K562 (cell line): ENCODE measurements around the gene NKX6-2. TPM values are rescaled to one million over a fixed set of nuclear protein-coding genes. Genes with fewer than 3 reads are reported as not detected.

Experiments
- ATAC-seq: fragments of 200-7000 bp; cut with Tn5 transposase; 3 replicates; pipeline ENCODE4 v1.9.1; 2020; ENCODE audit warnings: moderate library complexity
- BruUV-seq: library from RNA; stranded (reverse); fragments of 400-500 nt; replicated peaks from 2 replicates; lab custom pipeline; 2021; lab: Mats Ljungman, UMichigan
- CTCF ChIA-PET: fragments of 300-600 bp; formaldehyde crosslinking; extraction: SDS; loops from one replicate; lab custom pipeline; 2021; ENCODE audit warnings: low intra/inter-chr PET ratio; lab: Yijun Ruan, JAX
- POLR2A ChIA-PET: fragments of 300-600, 350-650 bp; sonication (Branson Sonifier 250); formaldehyde crosslinking; extraction: SDS; loops from one replicate; lab custom pipeline; 2021; ENCODE audit warnings: antibody characterized with exemption, inconsistent platforms; lab: Yijun Ruan, JAX
- DNase-seq, 4 experiments: peaks; one replicate each; pipeline versions ENCODE4 v3.0.0 to v3.0.0-alpha.2; 2011 to 2018; ENCODE audit warnings: low spot score in 3 of 4, mixed read lengths in 3 of 4; ENCODE audit errors: extremely low read depth in 1 of 4
- FAIRE-seq: peaks from 2 replicates; lab custom pipeline; 2011; peaks lifted over from hg19 to GRCh38; lab: Jason Lieb, UNC
- H2AFZ ChIP-seq: 2 replicates; pipeline ENCODE4 v1.6.0; 2011; ENCODE audit warnings: low read depth, low read length, control low read depth, inconsistent platforms
- H3K27ac ChIP-seq: fragments of 200-600 bp; 3 replicates; pipeline ENCODE4 v1.8.0; 2011; ENCODE audit warnings: low read depth, mild to moderate bottlenecking, control low read depth, inconsistent platforms, low read length, moderate library complexity, mixed read lengths; ENCODE audit errors: extremely low read depth
- H3K27me3 ChIP-seq, 2 experiments: fragments of 300-600 bp in 1 of 2; 2 replicates in 1 of 2; 3 replicates in 1 of 2; pipeline versions ENCODE4 v1.6.0 to v1.8.0; 2011; ENCODE audit warnings: inconsistent platforms in 2 of 2, low read length in 2 of 2, mild to moderate bottlenecking in 1 of 2, mixed read lengths in 1 of 2, moderate library complexity in 1 of 2; ENCODE audit not compliant: control insufficient read depth in 2 of 2, insufficient read depth in 2 of 2
- H3K36me3 ChIP-seq: fragments of 300-600 bp; 3 replicates; pipeline ENCODE4 v1.8.0; 2011; ENCODE audit warnings: mild to moderate bottlenecking, low read length, inconsistent platforms; ENCODE audit not compliant: control insufficient read depth, insufficient read depth
- H3K4me1 ChIP-seq, 2 experiments: fragments of 200-600 bp in 1 of 2; replicated peaks in 1 of 2; 2 replicates in 1 of 2; 3 replicates in 1 of 2; pipeline versions ENCODE4 v1.5.1 to v1.8.0; 2011; ENCODE audit warnings: inconsistent platforms in 2 of 2, low read length in 2 of 2, mild to moderate bottlenecking in 1 of 2, mixed read lengths in 1 of 2, moderate library complexity in 1 of 2; ENCODE audit not compliant: control insufficient read depth in 2 of 2, insufficient read depth in 2 of 2
- H3K4me2 ChIP-seq: 2 replicates; pipeline ENCODE4 v1.6.1; 2011; ENCODE audit warnings: low read length, control low read depth, inconsistent platforms, mixed read lengths; ENCODE audit not compliant: insufficient read depth
- H3K4me3 ChIP-seq: fragments of 200-600 bp; sonication (generic), shearing (Covaris generic); 2 replicates; pipeline ENCODE4 v1.5.1; 2016; ENCODE audit warnings: control low read depth, inconsistent platforms
- H3K79me2 ChIP-seq: fragments of 200-600 bp; 3 replicates; pipeline ENCODE4 v1.8.0; 2011; ENCODE audit warnings: low read length, inconsistent platforms; ENCODE audit not compliant: control insufficient read depth, insufficient read depth
- H3K9ac ChIP-seq, 2 experiments: 2 replicates each; pipeline versions ENCODE4 v1.6.0 to v1.6.1; 2011; ENCODE audit warnings: low read depth in 2 of 2, low read length in 2 of 2, control low read depth in 1 of 2, inconsistent platforms in 1 of 2, mild to moderate bottlenecking in 1 of 2, mixed read lengths in 1 of 2; ENCODE audit not compliant: insufficient read depth in 1 of 2
- H3K9me1 ChIP-seq: one replicate; pipeline ENCODE4 v1.6.0; 2011; ENCODE audit warnings: inconsistent platforms, mild to moderate bottlenecking, low read length, moderate library complexity; ENCODE audit not compliant: control insufficient read depth, insufficient read depth
- H3K9me3 ChIP-seq: replicated peaks from 2 replicates; pipeline ENCODE4 v1.5.1; 2011; ENCODE audit warnings: low read depth, low read length, inconsistent platforms; ENCODE audit not compliant: control insufficient read depth, insufficient read depth
- H4K20me1 ChIP-seq: replicated peaks from 2 replicates; pipeline ENCODE4 v1.6.1; 2011; ENCODE audit warnings: low read length, inconsistent platforms, mixed read lengths; ENCODE audit not compliant: control insufficient read depth, insufficient read depth
- BCL6 ChIP-seq: fragments of 250-450 bp; sonication (Bioruptor Pico); IDR thresholded peaks from 2 replicates; pipeline ENCODE4 v1.4.0; 2020
- CTCF ChIP-seq, 3 experiments: IDR thresholded peaks in 2 of 3; conservative IDR thresholded peaks in 1 of 3; 2 replicates each; pipeline ENCODE4 v1.5.1; 2011 to 2012; ENCODE audit warnings: low read length in 3 of 3, mild to moderate bottlenecking in 3 of 3, control low read depth in 2 of 3, improper control_type of control experiment in 1 of 3, inconsistent platforms in 1 of 3, low read depth in 1 of 3, mixed read lengths in 1 of 3, moderate library complexity in 1 of 3; ENCODE audit not compliant: insufficient read depth in 2 of 3
- EGR1 ChIP-seq: fragments of 450-650 bp; conservative IDR thresholded peaks from 2 replicates; pipeline ENCODE4 v1.6.1; 2017; ENCODE audit warnings: mild to moderate bottlenecking
- HDGF ChIP-seq: fragments of 450-650 bp; IDR thresholded peaks from 2 replicates; pipeline ENCODE4 v1.6.1; 2016
- NFATC3 ChIP-seq: fragments of 450-650 bp; IDR thresholded peaks from 2 replicates; pipeline ENCODE4 v1.6.1; 2017; ENCODE audit warnings: mild to moderate bottlenecking
- NFRKB ChIP-seq: fragments of 450-650 bp; IDR thresholded peaks from 2 replicates; pipeline ENCODE4 v1.6.1; 2016; ENCODE audit warnings: low read depth
- NR1H2 ChIP-seq: sonication (generic); formaldehyde crosslinking; IDR thresholded peaks from 2 replicates; pipeline ENCODE4 v1.4.0; 2020; ENCODE audit warnings: mild to moderate bottlenecking, missing genetic modification reagents
- RNF2 ChIP-seq: sonication (generic); IDR thresholded peaks from 2 replicates; pipeline ENCODE4 v1.6.1; 2016
- WGBS: fragments of 100-300 bp; shearing (Covaris generic); methylation state at CpG from one replicate; pipeline ENCODE4 v1.1.6; 2016; ENCODE audit warnings: low coverage, mixed read lengths; ENCODE audit not compliant: insufficient coverage; ENCODE audit errors: missing lambda C conversion rate; 5-methylcytosine and 5-hydroxymethylcytosine counted together
- in situ Hi-C: fragments of 300-500 bp; cut with MboI; formaldehyde crosslinking; loops from 4 replicates; pipeline ENCODE4 v1.15.0; 2018; ENCODE audit warnings: inconsistent platforms, mixed read lengths
- intact Hi-C: fragments of 100-400 bp; cut with micrococcal nuclease; formaldehyde crosslinking; loops from 2 replicates; pipeline ENCODE4 v1.14.2; 2022
- polyA plus RNA-seq, 8 experiments: library from polyadenylated mRNA; depleted of rRNA in 4 of 8; stranded (reverse) in 5 of 8; unstranded in 3 of 8; fragments of >200 nt; fragmentation: Nextera tagmentation in 2 of 8; fragmentation: Illumina TruSeq in 1 of 8; extraction: Ambion mirVana in 2 of 8; extraction: Trizol in 1 of 8; gene quantifications; 2 replicates each; pipeline versions ENCODE4 v1.2.1 to v1.2.3, GENCODE V29; 2011 to 2014; ENCODE audit warnings: inconsistent platforms in 1 of 8, missing spikeins in 1 of 8
- total RNA-seq, 7 experiments: library from RNA; depleted of rRNA in 6 of 7; stranded (reverse); fragments of >200 nt in 6 of 7; fragmentation: Illumina TruSeq in 2 of 7; extraction: Trizol in 2 of 7; gene quantifications; 2 replicates each; pipeline versions ENCODE4 v1.2.1 to v1.2.3, GENCODE V29; 2011 to 2021; ENCODE audit warnings: low replicate concordance in 1 of 7
- TF ChIP-seq, protein P1 (sequence below): sonication (generic); formaldehyde crosslinking; IDR thresholded peaks from 2 replicates; pipeline ENCODE4 v1.8.1; 2022; ENCODE audit warnings: missing genetic modification reagents

NKX6-2 gene
- total and polyA plus RNA-seq, 9 of the 15 experiments (the other 6 are each of a cell fraction or from before 2014, with no cell fraction given), result 1.0 to 1.6 TPM; not detected in 7

DNA sequence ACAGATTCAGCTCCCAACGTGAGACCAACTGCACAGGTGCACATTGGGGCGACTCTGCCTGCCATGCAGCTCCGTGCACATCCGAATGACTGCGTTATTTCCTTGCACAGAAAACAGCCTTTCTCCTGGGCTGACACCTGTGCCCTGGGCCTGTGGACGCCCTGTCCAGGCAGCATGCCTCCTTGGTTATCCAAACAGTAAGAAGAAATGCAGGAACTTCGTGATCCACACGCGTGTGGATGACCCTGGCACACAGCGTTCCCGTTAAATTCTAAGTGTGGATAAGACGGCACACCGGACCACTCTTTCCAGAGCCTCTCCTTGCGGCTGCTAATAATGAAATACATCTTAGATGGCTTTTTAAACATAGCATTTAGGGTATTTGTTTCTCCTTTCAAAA lies 39.6 kb downstream of the NKX6-2 start:
- no TSS peak for BruUV-seq
- H3K36me3 ChIP-seq, result no peaks in the 10 kb centered on the region
- no peak overlapping the region for H3K27ac ChIP-seq
- no peak overlapping the region for H2AFZ ChIP-seq
- H3K27me3 ChIP-seq, result no peaks in the 10 kb centered on the region
- ATAC-seq, result no peak
- DNase-seq, result no peak
- H3K4me1 ChIP-seq, result peaks cover 0 to 5% of the 10 kb centered on the region in 2 experiments; a peak in 1 of 5 replicates
- ChIA-PET CTCF (no interaction called here), POLR2A (no interaction called here)
- no peaks in the 10 kb centered on the region for H3K9me1 ChIP-seq
- H3K4me2 ChIP-seq, result no peak overlapping the region
- no peaks in the 10 kb centered on the region for H3K9me3 ChIP-seq
- 53% methylated on average over 10 of the region's 14 CpGs for WGBS
- TF ChIP-seq BCL6 (no peak), EGR1 (no peak), NFATC3 (no peak), RNF2 (no peak), NFRKB (no peak), NR1H2 (CRISPR knock-in tag) (no peak), CTCF (IDR thresholded peaks at IDR 0.05 in 2 of 3, conservative IDR thresholded peaks at IDR 0.05 in 1 of 3; ENCODE audit: insufficient read depth in 2 of 3, low read depth in 1 of 3, low read length in 3 of 3) (no peak), HDGF (no peak)
- TF ChIP-seq, protein P1, sequence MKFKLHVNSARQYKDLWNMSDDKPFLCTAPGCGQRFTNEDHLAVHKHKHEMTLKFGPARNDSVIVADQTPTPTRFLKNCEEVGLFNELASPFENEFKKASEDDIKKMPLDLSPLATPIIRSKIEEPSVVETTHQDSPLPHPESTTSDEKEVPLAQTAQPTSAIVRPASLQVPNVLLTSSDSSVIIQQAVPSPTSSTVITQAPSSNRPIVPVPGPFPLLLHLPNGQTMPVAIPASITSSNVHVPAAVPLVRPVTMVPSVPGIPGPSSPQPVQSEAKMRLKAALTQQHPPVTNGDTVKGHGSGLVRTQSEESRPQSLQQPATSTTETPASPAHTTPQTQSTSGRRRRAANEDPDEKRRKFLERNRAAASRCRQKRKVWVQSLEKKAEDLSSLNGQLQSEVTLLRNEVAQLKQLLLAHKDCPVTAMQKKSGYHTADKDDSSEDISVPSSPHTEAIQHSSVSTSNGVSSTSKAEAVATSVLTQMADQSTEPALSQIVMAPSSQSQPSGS (CRISPR knock-in tag), result no peak
- FAIRE-seq, result no peak
- in situ Hi-C loops, result no loop called here
- H3K9ac ChIP-seq, result no peak overlapping the region
- intact Hi-C loops, result no loop called here
- H3K79me2 ChIP-seq, result no peaks in the 10 kb centered on the region
- H4K20me1 ChIP-seq, result no peaks in the 10 kb centered on the region
- H3K4me3 ChIP-seq, result no peak overlapping the region
